DND-41 (cell line): ENCODE measurements around the gene OLIG1.

Experiments used
- EZH2 ChIP-seq: IDR thresholded peaks from 3 replicates; pipeline ENCODE4 v1.6.1; 2012; ENCODE audit warnings: borderline replicate concordance, low read depth, mild to moderate bottlenecking, moderate library complexity, low read length, inconsistent platforms; ENCODE audit not compliant: severe bottlenecking
- TF ChIP-seq, protein P1 (sequence below): IDR thresholded peaks from 2 replicates; pipeline ENCODE4 v1.5.1; 2012; ENCODE audit warnings: borderline replicate concordance, low read length, moderate library complexity, mild to moderate bottlenecking; ENCODE audit not compliant: poor library complexity, severe bottlenecking; ENCODE audit errors: extremely low read depth

GRCh38 chr21:33032434-33033047, 37.4 kb upstream of the OLIG1 start:
- no peak for TF ChIP-seq EZH2
- TF ChIP-seq, protein P1, sequence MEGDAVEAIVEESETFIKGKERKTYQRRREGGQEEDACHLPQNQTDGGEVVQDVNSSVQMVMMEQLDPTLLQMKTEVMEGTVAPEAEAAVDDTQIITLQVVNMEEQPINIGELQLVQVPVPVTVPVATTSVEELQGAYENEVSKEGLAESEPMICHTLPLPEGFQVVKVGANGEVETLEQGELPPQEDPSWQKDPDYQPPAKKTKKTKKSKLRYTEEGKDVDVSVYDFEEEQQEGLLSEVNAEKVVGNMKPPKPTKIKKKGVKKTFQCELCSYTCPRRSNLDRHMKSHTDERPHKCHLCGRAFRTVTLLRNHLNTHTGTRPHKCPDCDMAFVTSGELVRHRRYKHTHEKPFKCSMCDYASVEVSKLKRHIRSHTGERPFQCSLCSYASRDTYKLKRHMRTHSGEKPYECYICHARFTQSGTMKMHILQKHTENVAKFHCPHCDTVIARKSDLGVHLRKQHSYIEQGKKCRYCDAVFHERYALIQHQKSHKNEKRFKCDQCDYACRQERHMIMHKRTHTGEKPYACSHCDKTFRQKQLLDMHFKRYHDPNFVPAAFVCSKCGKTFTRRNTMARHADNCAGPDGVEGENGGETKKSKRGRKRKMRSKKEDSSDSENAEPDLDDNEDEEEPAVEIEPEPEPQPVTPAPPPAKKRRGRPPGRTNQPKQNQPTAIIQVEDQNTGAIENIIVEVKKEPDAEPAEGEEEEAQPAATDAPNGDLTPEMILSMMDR = no peak
